Transverse colon (tissue), 4 donors: ENCODE measurements around the gene ABLIM2.

Source experiments
- CTCF ChIP-seq, 5 experiments: fragments of 200-600 bp in 3 of 5; fragments of 450-650 bp in 2 of 5; sonication (generic) in 3 of 5; IDR thresholded peaks; 1 replicate in 2 of 5; 2 replicates in 3 of 5; pipeline ENCODE4 v1.5.1; 2016 to 2017; ENCODE audit warnings: antibody characterized with exemption in 5 of 5, inconsistent platforms in 3 of 5, mild to moderate bottlenecking in 2 of 5, moderate library complexity in 1 of 5
- POLR2A ChIP-seq: fragments of 450-650 bp; IDR thresholded peaks from one replicate; pipeline ENCODE4 v1.6.1; 2016; ENCODE audit warnings: antibody characterized with exemption, mild to moderate bottlenecking, moderate library complexity
- POLR2AphosphoS5 ChIP-seq, 3 donors: sonication (generic); formaldehyde crosslinking; IDR thresholded peaks; one replicate each; pipeline ENCODE4 v1.6.1; 2016; ENCODE audit warnings: antibody characterized with exemption in 3 of 3

GRCh38 chr4:8115916-8116315 lies 42.7 kb downstream of the ABLIM2 start:
- TF ChIP-seq CTCF (IDR thresholded peaks at IDR 0.05) (no peak), POLR2A (no peak), POLR2AphosphoS5 (IDR thresholded peaks at IDR 0.05) (no peak)
